ENCODE data around the gene USP48. TPM values are rescaled to one million over a fixed set of nuclear protein-coding genes. Genes with fewer than 3 reads are reported as not detected.
A peak's percentile ranks its signal among the peaks of the same experiment; 100 is the strongest.

Gene USP48
- total RNA-seq, 1 donor from 2014 or later, result 61.8 TPM

DNA sequence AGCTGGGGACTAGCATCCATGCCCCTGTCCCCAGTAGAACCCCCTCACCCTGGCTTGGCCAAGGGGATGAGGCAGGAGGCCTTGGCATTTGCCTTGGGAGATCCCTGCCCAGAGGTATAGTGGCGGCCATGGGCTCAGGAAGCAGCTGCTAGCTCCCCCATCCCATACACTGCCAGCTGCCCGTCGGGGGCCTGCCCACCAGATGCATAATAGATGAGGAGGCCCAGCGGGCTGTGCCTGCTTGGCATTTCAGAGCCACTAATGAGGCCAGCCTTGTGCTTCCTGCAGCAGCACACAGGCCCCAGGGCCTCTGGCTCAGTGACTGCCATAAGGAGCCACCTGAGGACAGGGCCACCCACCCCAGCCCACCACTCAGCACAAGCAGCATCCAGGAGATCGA, 137.4 kb downstream of the USP48 start:
- no peak for DNase-seq (ENCODE audit: low read depth, low spot score)
- Mint-ChIP-seq H3K36me3 (ENCODE audit: low read depth) (no peaks in the 10 kb centered on the region), H3K4me1 (peaks cover 5% of the 10 kb centered on the region), H3K9me3 (no peaks in the 10 kb centered on the region), H3K27me3 (ENCODE audit: low read depth) (peaks cover 4% of the 10 kb centered on the region), H3K4me3 (no peak overlapping the region), H3K27ac (ENCODE audit: unreplicated experiment) (no peak overlapping the region)
- TF ChIP-seq, protein P1, sequence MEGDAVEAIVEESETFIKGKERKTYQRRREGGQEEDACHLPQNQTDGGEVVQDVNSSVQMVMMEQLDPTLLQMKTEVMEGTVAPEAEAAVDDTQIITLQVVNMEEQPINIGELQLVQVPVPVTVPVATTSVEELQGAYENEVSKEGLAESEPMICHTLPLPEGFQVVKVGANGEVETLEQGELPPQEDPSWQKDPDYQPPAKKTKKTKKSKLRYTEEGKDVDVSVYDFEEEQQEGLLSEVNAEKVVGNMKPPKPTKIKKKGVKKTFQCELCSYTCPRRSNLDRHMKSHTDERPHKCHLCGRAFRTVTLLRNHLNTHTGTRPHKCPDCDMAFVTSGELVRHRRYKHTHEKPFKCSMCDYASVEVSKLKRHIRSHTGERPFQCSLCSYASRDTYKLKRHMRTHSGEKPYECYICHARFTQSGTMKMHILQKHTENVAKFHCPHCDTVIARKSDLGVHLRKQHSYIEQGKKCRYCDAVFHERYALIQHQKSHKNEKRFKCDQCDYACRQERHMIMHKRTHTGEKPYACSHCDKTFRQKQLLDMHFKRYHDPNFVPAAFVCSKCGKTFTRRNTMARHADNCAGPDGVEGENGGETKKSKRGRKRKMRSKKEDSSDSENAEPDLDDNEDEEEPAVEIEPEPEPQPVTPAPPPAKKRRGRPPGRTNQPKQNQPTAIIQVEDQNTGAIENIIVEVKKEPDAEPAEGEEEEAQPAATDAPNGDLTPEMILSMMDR (conservative IDR thresholded peaks at IDR 0.05), result no peak

DNA sequence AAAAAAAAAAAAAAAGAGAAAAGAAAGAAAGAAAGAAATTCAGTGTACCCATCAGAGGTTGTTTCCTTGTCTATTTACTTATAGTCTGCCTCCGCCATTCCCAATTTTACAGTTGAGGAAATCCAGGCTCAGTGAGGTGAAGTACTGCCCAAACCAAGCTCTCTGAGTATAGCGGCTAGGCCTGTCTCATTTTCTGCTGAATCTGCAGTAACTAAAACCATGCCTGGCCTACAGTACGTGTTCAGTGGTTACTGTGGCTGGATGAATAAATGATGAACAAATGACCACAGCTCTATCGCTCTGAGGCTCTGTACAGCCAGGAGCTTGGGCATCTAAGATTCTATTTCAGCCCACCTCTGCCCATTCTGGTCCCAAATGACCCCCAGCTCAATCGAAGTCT, 138.0 kb downstream of the USP48 start:
- no peak for DNase-seq (ENCODE audit: low read depth, low spot score)
- Mint-ChIP-seq H3K36me3 (ENCODE audit: low read depth) (no peaks in the 10 kb centered on the region), H3K27me3 (ENCODE audit: low read depth) (peaks cover 2% of the 10 kb centered on the region), H3K4me1 (peaks cover 4% of the 10 kb centered on the region), H3K27ac (ENCODE audit: unreplicated experiment) (no peak overlapping the region), H3K4me3 (no peak overlapping the region), H3K9me3 (no peaks in the 10 kb centered on the region)
- TF ChIP-seq, protein P1 (conservative IDR thresholded peaks at IDR 0.05), result no peak

DNA sequence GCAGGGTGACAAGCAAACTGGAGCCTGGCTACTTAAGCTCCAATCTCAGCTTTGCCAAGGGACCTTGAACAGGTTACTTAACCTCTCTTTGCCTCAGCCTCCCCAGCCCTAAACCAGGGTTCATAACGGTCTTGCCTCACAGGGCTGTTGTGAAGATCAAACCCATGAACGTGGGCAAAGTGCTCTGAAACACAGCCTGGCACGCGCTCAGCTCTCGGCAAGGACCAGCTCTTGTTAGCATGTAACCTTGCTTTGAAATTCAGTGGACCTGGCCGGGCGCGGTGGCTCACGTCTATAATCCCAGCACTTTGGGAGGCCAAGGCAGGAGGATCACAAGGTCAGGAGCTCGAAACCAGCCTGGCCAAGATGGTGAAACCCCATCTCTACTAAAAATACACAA, 138.6 kb downstream of the USP48 start:
- H3K36me3 Mint-ChIP-seq (ENCODE audit: low read depth), result no peaks in the 10 kb centered on the region
- no peaks in the 10 kb centered on the region for H3K9me3 Mint-ChIP-seq
- DNase-seq (ENCODE audit: low read depth, low spot score), result no peak
- peaks cover 2% of the 10 kb centered on the region for H3K27me3 Mint-ChIP-seq (ENCODE audit: low read depth)
- H3K4me3 Mint-ChIP-seq, result no peak overlapping the region
- H3K4me1 Mint-ChIP-seq, result peaks cover 4% of the 10 kb centered on the region
- TF ChIP-seq, protein P1 (conservative IDR thresholded peaks at IDR 0.05), result no peak
- H3K27ac Mint-ChIP-seq (ENCODE audit: unreplicated experiment), result peak overlapping the region; percentile 75

DNA sequence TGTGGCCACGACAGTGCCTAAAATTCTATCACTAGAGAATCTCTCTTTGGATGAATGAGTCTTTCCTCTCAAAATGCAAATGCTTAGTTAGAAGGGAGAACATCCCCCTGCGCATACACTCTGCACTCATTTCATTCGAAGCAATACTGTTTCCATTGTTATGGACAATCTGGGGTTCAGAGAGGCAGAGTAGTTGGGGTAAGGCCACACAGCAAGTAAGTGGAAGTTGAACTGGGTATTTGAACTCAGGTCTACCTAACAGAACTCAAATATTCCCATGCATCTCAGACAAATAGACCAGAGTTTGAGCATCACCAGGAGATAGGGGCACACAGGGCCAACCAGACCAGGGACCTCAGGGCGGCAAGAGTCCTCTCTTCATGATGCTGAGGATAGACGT, 139.3 kb downstream of the USP48 start:
- Mint-ChIP-seq H3K36me3 (ENCODE audit: low read depth) (no peaks in the 10 kb centered on the region), H3K27me3 (ENCODE audit: low read depth) (peaks cover 2% of the 10 kb centered on the region), H3K4me1 (peaks cover 4% of the 10 kb centered on the region), H3K9me3 (no peaks in the 10 kb centered on the region), H3K27ac (ENCODE audit: unreplicated experiment) (no peak overlapping the region), H3K4me3 (no peak overlapping the region)
- TF ChIP-seq, protein P1 (conservative IDR thresholded peaks at IDR 0.05), result no peak
- no peak for DNase-seq (ENCODE audit: low read depth, low spot score)

DNA sequence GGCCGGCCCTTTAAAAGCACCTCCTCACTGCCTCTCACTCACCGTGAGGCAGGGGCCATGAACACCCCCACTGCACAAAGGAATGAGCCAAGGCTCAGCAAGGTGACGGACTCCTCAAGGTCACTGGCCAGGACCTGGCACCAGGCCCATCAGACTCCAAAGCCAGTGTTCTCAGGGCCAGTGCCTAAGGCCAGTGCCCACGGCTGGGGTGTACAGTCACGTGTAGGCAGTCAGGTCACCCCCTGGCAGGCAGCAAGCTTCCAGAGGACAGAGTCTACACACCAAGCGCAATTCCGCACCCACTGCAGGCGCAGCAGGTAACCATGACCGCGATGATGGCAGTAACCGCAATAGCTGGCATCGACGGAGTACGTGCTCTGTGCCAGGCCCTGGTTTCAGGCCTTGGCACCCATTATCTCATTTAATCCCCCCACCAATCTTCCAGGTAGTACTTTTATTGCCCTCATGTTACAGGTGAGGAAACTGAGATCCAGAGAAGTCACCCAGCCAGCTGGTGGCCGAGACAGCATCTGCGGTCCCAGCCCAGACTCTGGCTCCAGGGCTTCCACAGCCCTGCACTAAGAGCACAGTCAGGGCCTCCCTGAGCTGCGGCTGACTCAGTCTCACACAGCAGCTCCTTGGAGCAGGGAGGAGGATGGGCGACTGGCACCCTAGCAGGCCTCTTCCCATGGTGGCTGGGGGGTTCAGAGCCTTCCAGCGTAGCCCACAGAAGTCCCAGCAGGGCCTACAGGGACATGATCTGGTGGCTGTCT, 140.8 kb downstream of the USP48 start:
- H3K9me3 Mint-ChIP-seq, result no peaks in the 10 kb centered on the region
- no peak overlapping the region for H3K4me3 Mint-ChIP-seq
- DNase-seq (ENCODE audit: low read depth, low spot score), result no peak
- no peak overlapping the region for H3K27ac Mint-ChIP-seq (ENCODE audit: unreplicated experiment)
- no peaks in the 10 kb centered on the region for H3K36me3 Mint-ChIP-seq (ENCODE audit: low read depth)
- TF ChIP-seq, protein P1 (conservative IDR thresholded peaks at IDR 0.05), result no peak
- H3K4me1 Mint-ChIP-seq, result no peaks in the 10 kb centered on the region
- no peaks in the 10 kb centered on the region for H3K27me3 Mint-ChIP-seq (ENCODE audit: low read depth)

All from neural crest cell (in vitro differentiated cells).